Muscle layer of colon (tissue), 2 donors: Measurements from ENCODE around the gene KCNA3.
"Not testable (repeated sequence)": the region's sequence is repeated elsewhere in the genome, so short reads cannot be mapped to it uniquely, and the experiment has no call there.

Source experiments
- H3K27ac ChIP-seq: one replicate; pipeline ENCODE4 v1.7.0; 2013; ENCODE audit warnings: low read depth, mild to moderate bottlenecking, low read length, moderate library complexity
- H3K27me3 ChIP-seq, 2 donors: one replicate each; pipeline ENCODE4 v1.7.0; 2013; ENCODE audit warnings: low read length in 2 of 2, mild to moderate bottlenecking in 2 of 2; ENCODE audit not compliant: insufficient read depth in 2 of 2, control insufficient read depth in 1 of 2
- H3K36me3 ChIP-seq: one replicate; pipeline ENCODE4 v1.7.0; 2013; ENCODE audit warnings: mild to moderate bottlenecking, low read length; ENCODE audit not compliant: insufficient read depth
- H3K4me1 ChIP-seq: one replicate; pipeline ENCODE4 v1.7.0; 2013; ENCODE audit warnings: mild to moderate bottlenecking, low read length; ENCODE audit not compliant: insufficient read depth
- H3K4me3 ChIP-seq, 2 donors: one replicate each; pipeline ENCODE4 v1.7.0; 2013; ENCODE audit warnings: low read length in 2 of 2, low read depth in 1 of 2, mild to moderate bottlenecking in 1 of 2, moderate library complexity in 1 of 2
- H3K9ac ChIP-seq: one replicate; pipeline ENCODE4 v1.7.0; 2013; ENCODE audit warnings: low read length
- H3K9me3 ChIP-seq: one replicate; pipeline ENCODE4 v1.7.0; 2013; ENCODE audit warnings: mild to moderate bottlenecking, low read length
- donor health status: abdominal sarcoma.
- donor health status: Adenocarcinoma of cecum.

KCNA3 gene

DNA sequence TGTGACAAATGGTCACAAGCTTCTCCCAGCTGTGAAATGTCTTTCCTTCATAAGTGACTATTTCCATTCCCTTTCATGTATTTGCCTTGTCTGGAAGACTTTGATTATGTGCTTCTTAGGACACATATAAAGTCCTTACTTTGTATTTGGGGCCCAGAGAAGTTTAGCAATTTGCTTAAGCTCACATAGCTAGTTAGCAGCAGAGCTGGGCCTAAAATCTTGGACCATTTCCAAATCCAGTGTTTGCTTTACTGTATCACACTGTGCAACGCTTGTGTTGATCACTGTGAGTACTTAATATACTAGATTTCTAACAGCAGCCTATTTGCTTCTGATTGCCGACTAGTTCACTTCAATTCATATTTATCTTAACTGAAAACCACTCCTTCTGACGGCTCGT is 2.2 kb upstream of the KCNA3 start:
- no peak overlapping the region for H3K27ac ChIP-seq
- H3K9ac ChIP-seq: no peak overlapping the region
- H3K4me1 ChIP-seq: no peaks in the 10 kb centered on the region
- peaks cover 29 to 32% of the 10 kb centered on the region in 2 donors for H3K27me3 ChIP-seq
- H3K36me3 ChIP-seq: no peaks in the 10 kb centered on the region
- no peaks in the 10 kb centered on the region for H3K9me3 ChIP-seq
- H3K4me3 ChIP-seq: no peak overlapping the region

GRCh38 chr1:110675060-110675791 is 486 bp upstream of the KCNA3 start:
- no peak overlapping the region for H3K9ac ChIP-seq
- peak overlapping the region; percentile 42 to 45 for H3K4me3 ChIP-seq
- H3K27ac ChIP-seq: no peak overlapping the region

GRCh38 chr1:110673805-110674336 is 869 bp downstream of the KCNA3 start:
- H3K36me3 ChIP-seq: no peaks in the 10 kb centered on the region
- H3K27me3 ChIP-seq: peaks cover 34 to 39% of the 10 kb centered on the region in 2 donors
- no peaks in the 10 kb centered on the region for H3K9me3 ChIP-seq
- H3K27ac ChIP-seq: no peak overlapping the region
- H3K4me3 ChIP-seq: no peak overlapping the region
- H3K4me1 ChIP-seq: no peaks in the 10 kb centered on the region
- no peak overlapping the region for H3K9ac ChIP-seq

More at GRCh38 chr1:110675060-110675791, 486 bp upstream of the KCNA3 start:
- no peaks in the 10 kb centered on the region for H3K9me3 ChIP-seq
- no peaks in the 10 kb centered on the region for H3K4me1 ChIP-seq
- no peaks in the 10 kb centered on the region for H3K36me3 ChIP-seq
- peaks cover 34 to 39% of the 10 kb centered on the region in 2 donors for H3K27me3 ChIP-seq

GRCh38 chr1:110673197-110673701 is 1.5 kb downstream of the KCNA3 start:
- H3K9ac ChIP-seq: no peak overlapping the region
- H3K9me3 ChIP-seq: no peaks in the 10 kb centered on the region
- no peaks in the 10 kb centered on the region for H3K36me3 ChIP-seq
- peaks cover 34 to 39% of the 10 kb centered on the region in 2 donors for H3K27me3 ChIP-seq
- H3K4me1 ChIP-seq: no peaks in the 10 kb centered on the region
- H3K4me3 ChIP-seq: no peak overlapping the region
- no peak overlapping the region for H3K27ac ChIP-seq

- no peak overlapping the region for H3K4me3 ChIP-seq
- H3K27me3 ChIP-seq: peaks cover 34 to 39% of the 10 kb centered on the region in 2 donors
- no peaks in the 10 kb centered on the region for H3K9me3 ChIP-seq
- no peak overlapping the region for H3K27ac ChIP-seq
- no peaks in the 10 kb centered on the region for H3K36me3 ChIP-seq
- H3K9ac ChIP-seq: no peak overlapping the region
- no peaks in the 10 kb centered on the region for H3K4me1 ChIP-seq
Observed at GRCh38 chr1:110672753-110673108, 2.0 kb downstream of the KCNA3 start.

DNA sequence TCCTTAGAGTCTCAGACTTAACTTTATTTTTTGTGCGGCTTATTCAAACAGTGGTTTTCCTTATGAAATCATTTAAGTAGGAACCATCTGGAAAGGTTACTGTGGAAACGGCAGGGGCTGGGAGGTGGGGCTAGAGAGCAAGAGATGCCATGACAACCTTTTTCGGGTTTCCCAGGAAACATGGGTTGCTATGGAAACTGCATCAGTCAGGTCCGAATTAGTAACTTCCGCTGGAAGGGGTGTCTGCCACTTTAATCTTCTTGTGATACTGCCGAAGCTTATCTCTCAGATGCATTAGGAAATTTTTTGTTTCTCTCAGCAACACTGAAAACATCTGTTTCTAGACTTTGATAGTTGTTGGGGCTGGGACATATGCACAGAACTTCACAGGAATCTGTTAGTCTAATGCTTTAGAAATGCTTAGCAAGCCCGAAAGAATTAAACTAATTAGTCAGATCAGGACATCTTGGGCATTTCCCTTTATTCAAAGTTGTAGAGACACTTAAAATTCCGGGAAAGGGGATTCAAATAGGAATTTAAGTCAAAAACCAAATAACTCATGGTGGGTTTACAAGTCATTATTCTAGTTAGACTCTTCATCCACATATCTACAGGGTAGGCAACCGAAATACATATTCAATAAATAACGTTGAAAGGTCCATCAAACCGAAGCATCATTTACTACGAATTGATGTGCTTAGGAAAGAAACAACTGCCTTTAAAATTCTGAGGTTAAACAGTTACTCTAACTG is 2.6 kb downstream of the KCNA3 start:
- Histone ChIP-seq H3K4me3 (no peak overlapping the region), H3K27ac (no peak overlapping the region), H3K9ac (no peak overlapping the region), H3K36me3 (no peaks in the 10 kb centered on the region), H3K4me1 (no peaks in the 10 kb centered on the region), H3K27me3 (peaks cover 34 to 39% of the 10 kb centered on the region in 2 donors), H3K9me3 (no peaks in the 10 kb centered on the region)

- no peak overlapping the region for H3K27ac ChIP-seq
- H3K9ac ChIP-seq: no peak overlapping the region
- H3K27me3 ChIP-seq: peaks cover 32 to 36% of the 10 kb centered on the region in 2 donors
- H3K9me3 ChIP-seq: no peaks in the 10 kb centered on the region
- no peaks in the 10 kb centered on the region for H3K36me3 ChIP-seq
- H3K4me1 ChIP-seq: no peaks in the 10 kb centered on the region
- no peak overlapping the region for H3K4me3 ChIP-seq
Observed at GRCh38 chr1:110671361-110671760, 3.4 kb downstream of the KCNA3 start.

- Histone ChIP-seq H3K36me3 (no peaks in the 10 kb centered on the region), H3K4me3 (no peak overlapping the region), H3K27ac (no peak overlapping the region), H3K9ac (no peak overlapping the region), H3K27me3 (peaks cover 13 to 20% of the 10 kb centered on the region in 2 donors), H3K4me1 (no peaks in the 10 kb centered on the region), H3K9me3 (no peaks in the 10 kb centered on the region)
Observed at GRCh38 chr1:110668549-110668948, 6.2 kb downstream of the KCNA3 start.

DNA sequence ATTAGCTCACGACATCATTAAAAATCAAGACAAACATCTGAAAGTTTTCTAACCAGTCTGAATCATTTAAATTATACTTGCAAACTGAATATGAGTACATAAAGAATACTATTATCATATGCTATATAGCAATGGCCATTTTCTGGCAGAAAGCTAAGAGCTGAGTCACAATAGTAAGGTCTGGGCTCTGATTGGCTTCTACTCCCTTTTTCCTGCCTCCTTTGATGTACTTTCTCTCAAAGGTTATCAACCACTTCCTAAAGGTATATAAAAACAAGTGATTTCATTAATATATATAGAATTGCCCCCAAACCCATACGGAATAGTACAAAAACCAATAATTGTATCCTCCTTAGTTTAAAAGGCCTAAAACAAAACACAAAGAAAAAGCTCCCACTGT is 7.0 kb downstream of the KCNA3 start:
- Histone ChIP-seq H3K4me3 (no peak overlapping the region), H3K27me3 (peaks cover 7 to 13% of the 10 kb centered on the region in 2 donors), H3K9me3 (no peaks in the 10 kb centered on the region), H3K27ac (no peak overlapping the region), H3K9ac (no peak overlapping the region), H3K4me1 (no peaks in the 10 kb centered on the region), H3K36me3 (no peaks in the 10 kb centered on the region)

DNA sequence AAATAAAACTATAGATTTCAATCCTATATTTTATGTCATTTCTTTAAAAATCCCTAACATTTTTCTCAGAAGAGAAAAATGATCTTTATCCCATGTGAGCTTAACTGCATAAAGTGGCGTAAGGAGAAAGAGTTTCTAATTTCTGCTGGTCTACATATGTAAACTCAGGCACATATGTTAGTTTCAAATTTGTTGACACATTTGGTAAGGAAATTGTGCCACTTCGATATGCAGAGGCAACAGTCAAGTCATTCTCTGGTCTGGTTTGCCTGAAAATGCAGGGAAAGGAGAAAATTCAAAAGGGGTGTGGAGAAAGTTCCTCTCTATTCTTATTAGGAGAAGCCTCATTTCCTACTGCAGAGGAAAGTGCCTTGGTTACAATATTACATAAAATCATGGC is 11.5 kb downstream of the KCNA3 start:
- Histone ChIP-seq H3K4me3 (no peak overlapping the region), H3K9ac (no peak overlapping the region), H3K27ac (no peak overlapping the region), H3K36me3 (no peaks in the 10 kb centered on the region), H3K4me1 (no peaks in the 10 kb centered on the region), H3K9me3 (no peaks in the 10 kb centered on the region), H3K27me3 (peaks cover 0 to 4% of the 10 kb centered on the region in 2 donors)

DNA sequence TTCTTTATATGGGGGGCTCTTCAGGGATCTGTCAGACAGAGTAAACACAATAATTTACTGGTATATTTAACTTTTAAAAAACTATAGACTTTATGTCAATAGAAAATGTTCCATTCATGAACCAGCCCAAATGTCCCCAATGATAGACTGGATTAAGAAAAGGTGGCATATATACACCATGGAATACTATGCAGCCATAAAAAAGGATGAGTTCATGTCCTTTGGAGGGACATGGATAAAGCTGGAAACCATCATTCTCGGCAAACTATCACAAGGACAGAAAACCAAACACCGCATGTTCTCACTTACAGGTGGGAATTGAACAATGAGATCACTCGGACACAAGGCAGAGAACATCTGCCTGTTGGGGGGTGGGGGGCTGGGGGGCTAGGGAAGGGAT is 15.2 kb downstream of the KCNA3 start:
- H3K9ac ChIP-seq, H3K4me3 ChIP-seq, H3K27me3 ChIP-seq, H3K36me3 ChIP-seq, H3K4me1 ChIP-seq, H3K9me3 ChIP-seq, H3K27ac ChIP-seq: not testable (repeated sequence)
